HG03457 (cell line): ENCODE measurements around the gene POLG.
A peak's percentile ranks its signal among the peaks of the same experiment; 100 is the strongest.

ENCODE experiments used
- ATAC-seq: cut with Tn5 transposase; IDR thresholded peaks from one replicate; pipeline ENCODE4 v1.9.1; 2021; ENCODE audit warnings: moderate number of reproducible peaks; ENCODE audit not compliant: unreplicated experiment

Gene POLG

GRCh38 chr15:89334510-89335297, at the start of gene POLG:
Gene POLG (minus strand): TSS chr15:89334824. CDS start chr15:89333754, 1,070 bp downstream.
- peak; percentile 86 for ATAC-seq

GRCh38 chr15:89384176-89384604, 49.6 kb upstream of the POLG start:
- no peak for ATAC-seq

- ATAC-seq: no peak
Measured at GRCh38 chr15:89383365-89384175, 48.9 kb upstream of the POLG start.

- ATAC-seq: no peak
Measured at GRCh38 chr15:89381888-89382686, 47.5 kb upstream of the POLG start.

GRCh38 chr15:89381331-89381730, 46.7 kb upstream of the POLG start:
- no peak for ATAC-seq

GRCh38 chr15:89379818-89380217, 45.2 kb upstream of the POLG start:
- no peak for ATAC-seq

- ATAC-seq: no peak
Measured at GRCh38 chr15:89379251-89379695, 44.6 kb upstream of the POLG start.

GRCh38 chr15:89378296-89379151, 43.9 kb upstream of the POLG start:
- no peak for ATAC-seq

- ATAC-seq: no peak
Measured at GRCh38 chr15:89377842-89378295, 43.2 kb upstream of the POLG start.

GRCh38 chr15:89377024-89377841, 42.6 kb upstream of the POLG start:
- ATAC-seq: no peak

GRCh38 chr15:89376388-89376787, 41.8 kb upstream of the POLG start:
- no peak for ATAC-seq

- ATAC-seq: no peak
Measured at GRCh38 chr15:89375093-89376005, 40.7 kb upstream of the POLG start.

GRCh38 chr15:89374086-89374981, 39.7 kb upstream of the POLG start:
- no peak for ATAC-seq

GRCh38 chr15:89372069-89372935, 37.7 kb upstream of the POLG start:
- no peak for ATAC-seq

GRCh38 chr15:89371228-89372044, 36.8 kb upstream of the POLG start:
- no peak for ATAC-seq

- no peak for ATAC-seq
Measured at GRCh38 chr15:89370978-89371227, 36.3 kb upstream of the POLG start.
